ENCODE measurements around the gene RIC1. TPM values are rescaled to one million over a fixed set of nuclear protein-coding genes. Genes with fewer than 3 reads are reported as not detected.

The RIC1 gene
- total and polyA plus RNA-seq, 2 of the 8 experiments (the other 6 are each of a cell fraction or from before 2014, with no cell fraction given), result 10.7 to 24.5 TPM

DNA sequence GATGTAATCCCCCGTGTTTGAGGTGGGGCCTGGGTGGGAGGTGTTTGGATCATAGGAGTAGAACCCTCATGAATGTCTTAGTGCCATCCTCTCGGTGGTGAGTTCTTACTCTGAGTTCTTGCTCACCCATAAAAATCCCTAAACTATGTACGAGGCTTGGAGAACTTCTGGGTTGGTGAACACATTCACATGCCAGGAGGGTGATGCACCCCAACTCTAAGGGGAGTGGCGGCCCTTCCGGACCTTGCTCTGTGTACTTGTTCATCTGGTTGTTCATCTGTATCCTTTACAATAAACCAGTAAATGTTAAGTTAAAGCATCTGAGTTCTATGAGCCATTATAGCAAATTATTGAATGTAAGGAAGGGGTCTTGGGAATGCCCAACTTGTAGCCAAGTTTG lies 36.0 kb upstream of the RIC1 start:
- no peak overlapping the region for H3K23ac ChIP-seq (ENCODE audit: insufficient read length)
- H4K8ac ChIP-seq (ENCODE audit: extremely low read depth, insufficient read depth, low read length), result no peak overlapping the region
- H2AFZ ChIP-seq (ENCODE audit: low read length), result no peak overlapping the region
- no peaks in the 10 kb centered on the region for H3K4me1 ChIP-seq (replicated peaks in 1 of 4; ENCODE audit: control insufficient read depth in 3 of 4, insufficient read depth in 4 of 4, low read length in 3 of 4)
- DNase-seq (ENCODE audit: low read depth in 1 of 2, low spot score in 2 of 2) (no peak), FAIRE-seq (no peak)
- ChIA-PET CTCF (ENCODE audit: partially characterized antibody) (interaction anchor here (1.6 kb wide), 1 partner anchor 143 kb away, joined by 8 read pairs; the partner anchor contains the start of gene CD274), POLR2A (ENCODE audit: partially characterized antibody) (no interaction called here)
- no peak overlapping the region for H4K91ac ChIP-seq (replicated peaks; ENCODE audit: insufficient read length, low read length)
- H3K79me1 ChIP-seq (ENCODE audit: low read depth, low read length), result no peaks in the 10 kb centered on the region
- H3K27ac ChIP-seq (ENCODE audit: low read depth, low read length), result no peak overlapping the region
- no peaks in the 10 kb centered on the region for H3K36me3 ChIP-seq (ENCODE audit: control insufficient read depth in 2 of 4, insufficient read depth in 4 of 4, low read length in 3 of 4)
- no peak overlapping the region for H2BK12ac ChIP-seq (ENCODE audit: low read depth, low read length)
- no peak overlapping the region for H2BK15ac ChIP-seq (ENCODE audit: low read length)
- H3K79me2 ChIP-seq (ENCODE audit: control insufficient read depth in 1 of 2, insufficient read depth in 2 of 2, low read length in 2 of 2), result no peaks in the 10 kb centered on the region
- no peak overlapping the region for H3K9ac ChIP-seq (replicated peaks in 1 of 4; ENCODE audit: extremely low read depth in 1 of 4, low read depth in 3 of 4, low read length in 3 of 4)
- H3K4me2 ChIP-seq (ENCODE audit: insufficient read depth in 1 of 2, low read depth in 2 of 2, low read length in 2 of 2), result no peak overlapping the region
- no peak overlapping the region for H3K18ac ChIP-seq (ENCODE audit: extremely low read depth, low read length)
- no peak overlapping the region for H3K56ac ChIP-seq (replicated peaks; ENCODE audit: insufficient read length, low read depth, low read length)
- no peaks in the 10 kb centered on the region for H3K27me3 ChIP-seq (replicated peaks in 1 of 4; ENCODE audit: control insufficient read depth in 3 of 4, extremely low read depth in 1 of 4, insufficient read depth in 3 of 4, low read length in 3 of 4)
- no peak overlapping the region for H2BK5ac ChIP-seq (ENCODE audit: low read depth, low read length)
- H3K9me3 ChIP-seq (ENCODE audit: insufficient read depth in 2 of 2, low read depth in 1 of 2, low read length in 1 of 2), result no peaks in the 10 kb centered on the region
- WGBS, 2 experiments (ENCODE audit: extremely low coverage in 1 of 2, insufficient coverage in 1 of 2, insufficient read length in 1 of 2, insufficient replicate concordance in 2 of 2, low coverage in 1 of 2, low lambda C conversion rate in 2 of 2, missing lambda C conversion rate in 1 of 2), result 86% methylated on average over 5 of the region's 5 CpGs; no CpG with 5 or more reads in 1 of the 2 experiments
- no peak overlapping the region for H2AK5ac ChIP-seq (ENCODE audit: low read depth, low read length)
- no peak overlapping the region for H2BK20ac ChIP-seq (ENCODE audit: low read length)
- no peaks in the 10 kb centered on the region for H3K23me2 ChIP-seq (ENCODE audit: low read depth, low read length)
- no peak overlapping the region for H3K4ac ChIP-seq (replicated peaks; ENCODE audit: insufficient read length, low read depth, low read length)
- H4K5ac ChIP-seq (ENCODE audit: insufficient read length, low read depth, low read length), result no peak overlapping the region
- no peak overlapping the region for H3K4me3 ChIP-seq (ENCODE audit: extremely low read depth in 1 of 4, insufficient read depth in 2 of 4, low read depth in 3 of 4, low read length in 4 of 4)
- no peak overlapping the region for H3K14ac ChIP-seq (ENCODE audit: insufficient read length)
- H2BK120ac ChIP-seq (replicated peaks; ENCODE audit: low read depth, low read length), result no peak overlapping the region
- H4K20me1 ChIP-seq (replicated peaks in 1 of 2; ENCODE audit: control insufficient read depth in 1 of 2, insufficient read depth in 2 of 2, low read length in 2 of 2), result no peaks in the 10 kb centered on the region
- TF ChIP-seq, protein P1, sequence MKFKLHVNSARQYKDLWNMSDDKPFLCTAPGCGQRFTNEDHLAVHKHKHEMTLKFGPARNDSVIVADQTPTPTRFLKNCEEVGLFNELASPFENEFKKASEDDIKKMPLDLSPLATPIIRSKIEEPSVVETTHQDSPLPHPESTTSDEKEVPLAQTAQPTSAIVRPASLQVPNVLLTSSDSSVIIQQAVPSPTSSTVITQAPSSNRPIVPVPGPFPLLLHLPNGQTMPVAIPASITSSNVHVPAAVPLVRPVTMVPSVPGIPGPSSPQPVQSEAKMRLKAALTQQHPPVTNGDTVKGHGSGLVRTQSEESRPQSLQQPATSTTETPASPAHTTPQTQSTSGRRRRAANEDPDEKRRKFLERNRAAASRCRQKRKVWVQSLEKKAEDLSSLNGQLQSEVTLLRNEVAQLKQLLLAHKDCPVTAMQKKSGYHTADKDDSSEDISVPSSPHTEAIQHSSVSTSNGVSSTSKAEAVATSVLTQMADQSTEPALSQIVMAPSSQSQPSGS (IDR thresholded peaks at IDR 0.05; ENCODE audit: low read length), result no peak
- TF ChIP-seq RAD21 (IDR thresholded peaks at IDR 0.05 in 1 of 2, conservative IDR thresholded peaks at IDR 0.05 in 1 of 2; ENCODE audit: low read depth in 2 of 2, low read length in 2 of 2), result no peak
- no peak for TF ChIP-seq RBBP5 (IDR thresholded peaks at IDR 0.05; ENCODE audit: borderline replicate concordance, low read depth, low read length)
- no peak for TF ChIP-seq RFX5 (IDR thresholded peaks at IDR 0.05; ENCODE audit: borderline replicate concordance, low read depth, low read length)
- TF ChIP-seq, protein P2, sequence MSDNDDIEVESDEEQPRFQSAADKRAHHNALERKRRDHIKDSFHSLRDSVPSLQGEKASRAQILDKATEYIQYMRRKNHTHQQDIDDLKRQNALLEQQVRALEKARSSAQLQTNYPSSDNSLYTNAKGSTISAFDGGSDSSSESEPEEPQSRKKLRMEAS (IDR thresholded peaks at IDR 0.05), result no peak
- no peak for TF ChIP-seq CBX8 (IDR thresholded peaks at IDR 0.05; ENCODE audit: borderline replicate concordance, low read depth, low read length)
- TF ChIP-seq HDAC2 (IDR thresholded peaks at IDR 0.05; ENCODE audit: borderline replicate concordance in 1 of 2, low read depth in 2 of 2, low read length in 2 of 2), result no peak
- TF ChIP-seq JUN (IDR thresholded peaks at IDR 0.05; ENCODE audit: low read depth, low read length), result no peak
- no peak for TF ChIP-seq NANOG (IDR thresholded peaks at IDR 0.05; ENCODE audit: insufficient read depth, low read depth, low read length, poor library complexity, severe bottlenecking)
- TF ChIP-seq POU5F1 (IDR thresholded peaks at IDR 0.05; ENCODE audit: low read depth, low read length), result no peak
- no peak for TF ChIP-seq CBX5 (IDR thresholded peaks at IDR 0.05; ENCODE audit: low read depth, low read length)
